Activated T-helper 1 cell treated with anti-CD3 and anti-CD28 coated beads, Interleukin-12 subunit alpha, Interleukin-12 subunit beta, Interleukin-2, Interleukin-4 antibody, amounts not matched to agents 30 ng/mL and 10 ng/mL and 1 ng/mL, durations not matched to agents 14 hours and 24 hours and 36 hours (primary cell): ENCODE measurements around the gene UBE2F. TPM values are rescaled to one million over a fixed set of nuclear protein-coding genes. Genes with fewer than 3 reads are reported as not detected.
A peak's percentile ranks its signal among the peaks of the same experiment; 100 is the strongest.

ENCODE experiments used
- DNase-seq: peaks from one replicate; pipeline ENCODE4 v3.0.0; 2021; ENCODE audit warnings: low spot score
- H3K27ac Mint-ChIP-seq: one replicate; pipeline ENCODE4 v1.8.0; 2021; ENCODE audit warnings: mild to moderate bottlenecking, mixed read lengths
- H3K27me3 Mint-ChIP-seq: one replicate; pipeline ENCODE4 v1.8.0; 2022; ENCODE audit warnings: mild to moderate bottlenecking, moderate library complexity, mixed read lengths; ENCODE audit not compliant: insufficient read depth
- H3K36me3 Mint-ChIP-seq: one replicate; pipeline ENCODE4 v1.8.0; 2021; ENCODE audit warnings: low read depth, mixed read lengths
- H3K4me1 Mint-ChIP-seq: one replicate; pipeline ENCODE4 v1.8.0; 2021; ENCODE audit warnings: low read depth, mixed read lengths
- H3K4me3 Mint-ChIP-seq: one replicate; pipeline ENCODE4 v1.8.0; 2021; ENCODE audit warnings: mild to moderate bottlenecking, moderate library complexity, mixed read lengths
- H3K9me3 Mint-ChIP-seq: one replicate; pipeline ENCODE4 v1.8.0; 2021; ENCODE audit warnings: mixed read lengths
- intact Hi-C: fragments of 100-400 bp; cut with micrococcal nuclease; formaldehyde crosslinking; loops from one replicate; pipeline ENCODE4 v1.15.1; 2024
- total RNA-seq: library from RNA; stranded (reverse); gene quantifications from 2 replicates; pipeline ENCODE4 v1.2.3, GENCODE V29; 2022

The UBE2F gene
- total RNA-seq, 1 donor from 2014 or later = 121 TPM

DNA sequence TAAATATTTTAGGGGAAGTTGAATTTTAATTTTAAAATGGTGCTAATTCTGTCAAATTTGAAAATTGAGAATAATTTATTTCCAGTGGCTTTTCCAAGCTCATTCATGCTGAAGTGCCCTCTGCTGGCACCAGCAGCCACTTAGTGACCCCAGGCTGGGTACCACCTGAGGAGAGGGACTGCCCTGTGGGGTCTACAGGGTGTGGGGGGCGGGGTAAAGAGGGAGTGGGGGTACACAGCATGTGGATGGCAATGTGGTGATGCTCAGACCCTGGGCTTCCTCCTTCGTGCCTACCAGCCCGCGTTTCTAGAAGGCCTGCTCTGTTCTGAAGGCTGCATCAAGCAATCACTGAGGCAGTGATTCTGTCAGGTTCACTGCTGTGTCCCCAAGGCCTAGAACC, 48.9 kb downstream of the UBE2F start:
- intact Hi-C loops = no loop called here
- no peak overlapping the region for H3K4me3 Mint-ChIP-seq
- H3K27me3 Mint-ChIP-seq = no peaks in the 10 kb centered on the region
- no peak for DNase-seq
- no peaks in the 10 kb centered on the region for H3K9me3 Mint-ChIP-seq
- peaks cover 42% of the 10 kb centered on the region for H3K36me3 Mint-ChIP-seq
- no peak overlapping the region for H3K27ac Mint-ChIP-seq
- H3K4me1 Mint-ChIP-seq = peaks cover 16% of the 10 kb centered on the region

DNA sequence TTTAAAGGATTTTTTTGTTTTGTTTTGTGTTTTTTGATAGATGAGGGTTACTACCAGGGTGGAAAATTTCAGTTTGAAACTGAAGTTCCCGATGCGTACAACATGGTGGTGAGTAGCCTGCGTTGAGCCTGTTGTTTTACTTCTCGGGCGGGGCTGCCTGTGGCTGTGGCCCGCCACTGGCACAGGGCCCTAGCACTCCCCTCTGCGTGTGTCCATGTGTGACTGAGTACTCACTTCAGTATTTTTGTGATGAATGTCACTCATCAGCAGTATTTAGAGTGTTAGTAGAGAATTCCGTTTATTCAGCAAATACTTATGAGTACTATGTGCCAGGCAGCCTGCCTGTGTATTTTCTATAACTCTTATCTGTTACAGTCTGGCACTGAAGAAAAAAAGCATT, 49.7 kb downstream of the UBE2F start:
- H3K27ac Mint-ChIP-seq = no peak overlapping the region
- no peaks in the 10 kb centered on the region for H3K27me3 Mint-ChIP-seq
- peaks cover 41% of the 10 kb centered on the region for H3K36me3 Mint-ChIP-seq
- no peak overlapping the region for H3K4me3 Mint-ChIP-seq
- no peak for DNase-seq
- peaks cover 10% of the 10 kb centered on the region for H3K4me1 Mint-ChIP-seq
- no peaks in the 10 kb centered on the region for H3K9me3 Mint-ChIP-seq
- intact Hi-C loops = no loop called here

DNA sequence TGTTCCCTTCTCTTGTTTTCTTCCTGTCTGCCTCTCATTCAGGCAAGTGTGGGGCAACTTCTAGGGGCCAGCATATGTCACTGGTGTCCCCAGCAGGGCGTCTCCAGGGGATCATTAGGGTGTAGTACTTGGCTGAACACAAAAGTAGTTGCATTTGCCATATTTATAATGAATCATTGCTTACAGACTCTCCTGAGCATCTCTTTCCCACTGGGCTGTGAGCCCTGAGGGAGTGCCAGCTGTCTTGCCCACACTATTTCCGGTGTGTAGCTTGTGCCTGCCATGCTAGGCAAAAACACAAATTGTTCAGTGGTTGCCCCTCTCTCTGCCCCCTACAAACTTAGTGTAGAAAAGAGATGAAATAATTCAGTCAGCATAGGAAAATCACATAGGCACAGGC, 53.1 kb downstream of the UBE2F start:
- intact Hi-C loops = no loop called here
- Mint-ChIP-seq H3K27ac (no peak overlapping the region), H3K36me3 (peaks cover 35% of the 10 kb centered on the region), H3K4me3 (no peak overlapping the region), H3K9me3 (no peaks in the 10 kb centered on the region), H3K4me1 (peaks cover 20% of the 10 kb centered on the region), H3K27me3 (no peaks in the 10 kb centered on the region)
- DNase-seq = no peak

DNA sequence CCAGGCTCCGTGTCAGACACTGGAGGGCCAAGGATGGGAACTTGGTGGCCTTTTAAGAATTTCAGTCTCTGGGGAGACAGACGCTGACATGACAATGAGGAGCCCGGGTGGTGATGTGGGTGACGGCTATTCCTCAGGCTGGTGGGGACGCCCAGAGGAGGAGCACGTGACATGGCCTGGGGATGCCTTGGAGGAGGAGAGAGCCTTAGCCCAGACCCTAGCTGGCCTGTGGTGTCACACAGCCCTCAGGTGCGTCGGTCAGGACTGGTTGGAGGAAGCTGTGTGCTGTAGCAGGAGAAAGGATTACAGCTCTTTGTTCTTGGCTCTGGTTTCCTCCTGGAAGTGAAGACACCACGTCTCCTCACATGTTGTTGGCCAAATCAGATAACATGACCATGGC, 54.0 kb downstream of the UBE2F start:
- intact Hi-C loops = no loop called here
- DNase-seq = no peak
- H3K4me1 Mint-ChIP-seq = peaks cover 28% of the 10 kb centered on the region
- H3K4me3 Mint-ChIP-seq = no peak overlapping the region
- no peaks in the 10 kb centered on the region for H3K9me3 Mint-ChIP-seq
- H3K27me3 Mint-ChIP-seq = no peaks in the 10 kb centered on the region
- H3K27ac Mint-ChIP-seq = no peak overlapping the region
- H3K36me3 Mint-ChIP-seq = peaks cover 40% of the 10 kb centered on the region

- Mint-ChIP-seq H3K4me3 (no peak overlapping the region), H3K27me3 (no peaks in the 10 kb centered on the region), H3K4me1 (peaks cover 28% of the 10 kb centered on the region), H3K27ac (no peak overlapping the region), H3K9me3 (no peaks in the 10 kb centered on the region), H3K36me3 (peaks cover 41% of the 10 kb centered on the region)
- DNase-seq = no peak
- intact Hi-C loops = no loop called here
Measured at GRCh38 chr2:238021327-238021726, 54.5 kb downstream of the UBE2F start.

DNA sequence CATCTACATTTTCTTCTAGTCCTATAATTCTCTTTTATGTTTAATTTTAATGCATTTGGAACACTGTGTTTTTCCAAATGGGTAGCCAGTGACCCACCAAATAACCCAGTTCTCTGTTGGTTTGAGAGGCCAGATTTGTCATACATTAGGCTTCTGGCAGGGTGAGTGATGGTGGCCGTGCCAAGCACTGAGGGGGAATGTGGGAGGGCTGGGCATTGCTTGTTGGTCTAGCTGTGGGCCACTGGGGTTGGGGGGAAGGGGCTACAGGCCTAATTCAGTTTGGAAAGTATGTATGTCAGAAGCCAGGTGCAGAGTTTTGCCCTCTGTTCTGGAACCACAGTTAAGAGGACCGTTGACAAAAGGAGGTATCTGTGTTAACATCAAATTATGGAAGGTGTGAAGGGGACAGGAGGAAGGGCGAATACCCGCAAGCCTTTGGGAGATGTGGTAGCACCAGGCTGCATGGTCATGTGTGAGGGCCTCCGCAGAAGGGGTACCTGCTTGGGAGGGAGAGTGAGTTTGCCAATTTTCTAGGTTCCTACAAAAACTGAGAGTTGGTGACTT, 55.9 kb downstream of the UBE2F start:
- H3K27ac Mint-ChIP-seq = no peak overlapping the region

DNA sequence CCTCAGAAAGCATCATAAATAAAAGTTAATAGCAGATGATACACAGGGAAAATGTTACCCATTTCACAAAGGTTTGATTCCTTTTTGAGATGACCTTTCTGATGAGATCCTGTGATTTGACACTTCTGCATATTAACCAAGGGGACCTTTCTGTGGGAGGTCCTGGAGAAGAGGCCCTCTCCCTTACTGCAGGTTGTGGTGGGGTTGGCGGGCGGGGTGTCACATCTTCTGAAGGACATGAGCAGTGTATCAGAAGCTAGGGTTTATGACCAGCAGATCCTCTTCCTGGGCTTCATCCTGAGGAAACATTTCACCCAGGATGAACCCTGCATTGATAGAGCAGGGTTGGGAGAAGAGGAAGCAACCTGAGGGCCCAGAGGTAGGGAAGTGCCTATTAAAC, 56.8 kb downstream of the UBE2F start:
- intact Hi-C loops = loop anchor here (2.0 kb wide), 4 partner anchors 13 to 55 kb away; partner anchors contain the start of gene SCLY
- H3K36me3 Mint-ChIP-seq = peaks cover 46% of the 10 kb centered on the region

More for the DNA sequence above, 55.9 kb downstream of the UBE2F start:
- peaks cover 36% of the 10 kb centered on the region for H3K4me1 Mint-ChIP-seq
- H3K27me3 Mint-ChIP-seq = no peaks in the 10 kb centered on the region
- intact Hi-C loops = no loop called here
- no peak overlapping the region for H3K4me3 Mint-ChIP-seq
- H3K9me3 Mint-ChIP-seq = no peaks in the 10 kb centered on the region
- no peak for DNase-seq
- peaks cover 44% of the 10 kb centered on the region for H3K36me3 Mint-ChIP-seq

DNA sequence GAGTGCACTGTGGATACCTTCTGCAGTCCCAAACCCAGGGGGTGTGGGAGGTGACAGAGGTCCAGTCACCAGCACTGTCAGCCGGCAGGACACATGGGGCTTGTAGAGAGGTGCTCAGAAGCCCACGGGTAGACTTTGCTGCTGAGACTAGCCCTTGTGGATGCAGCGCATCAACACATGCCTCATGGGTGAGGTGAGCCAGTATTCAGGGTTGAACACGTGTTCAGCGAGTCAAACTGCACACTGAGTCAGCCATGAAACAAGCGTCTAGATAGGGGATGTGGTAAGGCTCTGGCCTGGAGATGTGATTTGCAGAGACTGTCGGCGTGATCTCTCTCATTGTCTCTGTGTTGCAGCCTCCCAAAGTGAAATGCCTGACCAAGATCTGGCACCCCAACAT, 58.2 kb downstream of the UBE2F start:
- peak; percentile 19 for DNase-seq
- H3K27me3 Mint-ChIP-seq = no peaks in the 10 kb centered on the region
- peaks cover 34% of the 10 kb centered on the region for H3K4me1 Mint-ChIP-seq
- peak overlapping the region; percentile 82 for H3K27ac Mint-ChIP-seq
- intact Hi-C loops = loop anchor here (1.0 to 2.0 kb wide), 5 partner anchors 14 to 56 kb away; partner anchors contain the start of gene SCLY
- H3K9me3 Mint-ChIP-seq = no peaks in the 10 kb centered on the region
- H3K4me3 Mint-ChIP-seq = peak overlapping the region; percentile 8
- H3K36me3 Mint-ChIP-seq = peaks cover 46% of the 10 kb centered on the region

More for the DNA sequence above, 56.8 kb downstream of the UBE2F start:
- Mint-ChIP-seq H3K4me3 (no peak overlapping the region), H3K27ac (no peak overlapping the region), H3K27me3 (no peaks in the 10 kb centered on the region), H3K9me3 (no peaks in the 10 kb centered on the region), H3K4me1 (peaks cover 36% of the 10 kb centered on the region)
- no peak for DNase-seq

DNA sequence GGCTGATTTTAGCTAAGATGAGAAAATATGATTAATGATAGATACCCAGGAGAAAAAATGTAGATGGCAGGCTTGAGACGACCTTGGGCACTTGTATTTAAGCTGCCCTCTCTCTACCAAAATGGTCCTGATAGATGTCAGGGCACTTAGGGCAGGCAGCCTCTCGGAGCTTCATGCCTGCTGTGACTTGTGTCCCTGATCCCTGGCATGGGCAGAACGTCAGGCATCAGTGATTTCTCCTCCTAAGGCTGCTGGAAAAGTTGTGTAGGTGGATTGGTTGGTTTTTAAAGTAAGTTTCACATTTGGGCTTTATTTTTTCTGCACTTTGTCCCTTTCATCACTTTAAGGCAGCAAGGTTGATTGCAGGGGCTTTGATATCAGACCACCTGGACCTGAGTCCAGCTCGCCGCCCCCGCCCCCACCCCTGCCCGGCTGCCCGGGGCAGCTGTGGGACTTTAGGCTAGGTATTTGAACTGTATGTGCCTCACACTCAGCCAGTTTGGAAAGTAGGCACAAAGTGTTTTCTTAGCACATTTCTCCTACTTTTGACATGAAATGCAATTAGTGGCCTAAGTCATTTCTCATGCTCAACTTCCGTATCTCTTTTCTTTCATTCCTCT, 59.0 kb downstream of the UBE2F start:
- H3K9me3 Mint-ChIP-seq = no peaks in the 10 kb centered on the region
- intact Hi-C loops = loop anchor here (1.0 to 2.0 kb wide), 5 partner anchors 15 to 57 kb away; partner anchors contain the start of gene SCLY

DNA sequence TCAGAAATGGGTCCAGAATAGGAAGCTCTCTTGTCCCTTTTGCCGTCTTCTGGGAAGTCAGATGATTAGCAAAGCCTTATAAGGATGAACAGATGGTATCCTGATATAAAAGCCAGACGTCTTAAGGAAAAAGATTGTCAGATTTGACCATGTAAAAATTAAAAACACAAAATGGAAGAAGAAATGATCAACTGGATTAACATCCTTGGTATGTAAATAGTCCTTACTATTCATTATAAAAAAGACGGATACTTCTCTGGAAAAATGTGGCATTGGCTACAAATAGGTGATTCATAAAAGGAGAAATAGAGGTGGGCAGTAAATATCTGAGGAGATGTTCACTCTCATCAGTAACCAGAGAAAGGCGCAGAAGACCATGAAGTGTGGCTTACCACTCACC, 60.2 kb downstream of the UBE2F start:
- H3K27ac Mint-ChIP-seq = peak overlapping the region; percentile 52

More for the DNA sequence above, 59.0 kb downstream of the UBE2F start:
- no peak for DNase-seq
- peaks cover 50% of the 10 kb centered on the region for H3K36me3 Mint-ChIP-seq
- peak overlapping the region; percentile 82 for H3K27ac Mint-ChIP-seq
- H3K4me3 Mint-ChIP-seq = no peak overlapping the region
- H3K27me3 Mint-ChIP-seq = no peaks in the 10 kb centered on the region
- H3K4me1 Mint-ChIP-seq = peaks cover 37% of the 10 kb centered on the region

DNA sequence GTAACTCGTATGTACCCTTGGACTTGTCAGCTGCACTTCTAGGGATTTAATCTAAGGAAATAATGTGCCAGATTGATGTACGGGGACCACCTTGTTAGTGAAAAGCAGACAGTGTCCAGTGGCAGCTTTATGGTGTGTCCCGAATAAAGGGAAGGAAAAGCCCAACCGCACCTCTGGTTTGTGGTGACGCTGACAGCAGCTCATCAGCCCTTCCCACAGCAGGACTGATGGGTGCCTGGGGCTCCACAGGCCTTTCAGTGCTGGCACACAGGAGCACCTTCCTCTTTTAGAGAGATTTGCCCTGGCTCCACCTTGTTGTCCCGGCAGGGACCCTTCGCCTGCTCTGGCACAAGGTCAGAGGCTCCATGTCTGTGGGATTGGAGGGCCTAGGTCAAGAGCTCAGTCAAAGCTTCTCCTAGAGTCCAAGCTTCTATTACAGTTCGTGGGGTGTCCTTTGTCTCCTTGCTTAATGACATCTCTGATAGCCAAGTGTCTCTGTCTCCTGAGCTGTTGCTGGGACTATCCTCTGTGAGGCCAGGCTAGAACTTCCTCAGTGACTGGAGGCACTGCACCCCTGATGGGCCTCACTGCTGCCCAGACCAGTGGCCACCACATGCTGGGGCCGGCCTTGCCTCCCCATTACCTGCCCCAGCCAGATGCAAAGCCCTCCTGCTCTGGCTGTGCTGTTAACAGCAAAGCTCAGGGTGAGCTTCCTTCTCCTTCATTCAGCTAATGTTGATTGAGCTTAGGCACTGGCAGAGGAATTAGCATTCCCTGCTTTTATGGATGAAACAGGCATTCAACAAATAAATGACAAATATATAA, 61.0 kb downstream of the UBE2F start:
- Mint-ChIP-seq H3K36me3 (peaks cover 54% of the 10 kb centered on the region), H3K4me1 (peaks cover 42% of the 10 kb centered on the region), H3K9me3 (no peaks in the 10 kb centered on the region), H3K4me3 (no peak overlapping the region), H3K27me3 (no peaks in the 10 kb centered on the region), H3K27ac (peak overlapping the region; percentile 3)
- intact Hi-C loops = no loop called here
- no peak for DNase-seq

More for the DNA sequence above, 60.2 kb downstream of the UBE2F start:
- intact Hi-C loops = no loop called here
- Mint-ChIP-seq H3K27me3 (no peaks in the 10 kb centered on the region), H3K4me1 (peaks cover 42% of the 10 kb centered on the region), H3K4me3 (no peak overlapping the region), H3K36me3 (peaks cover 58% of the 10 kb centered on the region), H3K9me3 (no peaks in the 10 kb centered on the region)
- no peak for DNase-seq

DNA sequence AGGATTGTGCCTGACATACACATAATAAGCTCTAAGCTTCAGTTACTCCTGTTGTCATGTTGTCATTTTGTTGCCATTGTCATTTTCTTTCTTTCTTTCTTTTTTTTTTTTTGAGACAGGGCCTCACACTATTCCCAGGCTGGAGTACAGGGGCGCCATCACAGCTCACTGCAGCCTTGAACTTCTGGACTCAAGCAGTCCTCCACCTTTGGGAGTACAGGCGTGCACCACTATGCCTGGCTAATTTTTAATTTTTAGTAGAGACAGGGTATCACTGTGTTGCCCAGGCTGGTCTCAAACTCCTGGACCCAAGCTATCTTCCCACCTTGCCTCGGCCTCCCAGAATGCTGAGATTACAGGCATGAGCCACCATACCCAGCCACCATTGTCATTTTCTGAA, 63.0 kb downstream of the UBE2F start:
- intact Hi-C loops = no loop called here

More for the DNA sequence above, 63.0 kb downstream of the UBE2F start:
- Mint-ChIP-seq H3K9me3 (no peaks in the 10 kb centered on the region), H3K4me1 (peaks cover 27% of the 10 kb centered on the region), H3K27me3 (no peaks in the 10 kb centered on the region), H3K27ac (no peak overlapping the region), H3K4me3 (no peak overlapping the region), H3K36me3 (peaks cover 63% of the 10 kb centered on the region)
- no peak for DNase-seq
